Activated B cell treated with CpG ODN at 0.5 μM for 24 hours (primary cell): ENCODE results near the gene PPP2R2B. TPM values are rescaled to one million over a fixed set of nuclear protein-coding genes. Genes with fewer than 3 reads are reported as not detected.

Source experiments
- ATAC-seq: fragments of 200-7000 bp; cut with Tn5 transposase; one replicate; pipeline ENCODE4 v1.10.0; 2021; ENCODE audit warnings: low read depth, mild to moderate bottlenecking, moderate library complexity
- CTCF ChIA-PET: fragments of 350-600 bp; sonication (Branson Sonifier 250); formaldehyde crosslinking; loops from one replicate; lab custom pipeline; 2021; ENCODE audit warnings: antibody characterized with exemption; lab: Charles Lee
- POLR2A ChIA-PET: fragments of 350-600 bp; sonication (Branson Sonifier 250); formaldehyde crosslinking; loops from one replicate; lab custom pipeline; 2021; ENCODE audit warnings: antibody characterized with exemption; lab: Charles Lee
- DNase-seq: peaks from one replicate; pipeline ENCODE4 v3.0.0; 2022
- H3K27ac Mint-ChIP-seq: one replicate; pipeline ENCODE4 v1.8.0; 2020; ENCODE audit warnings: mixed read lengths
- H3K27me3 Mint-ChIP-seq: one replicate; pipeline ENCODE4 v1.8.0; 2021; ENCODE audit warnings: mixed read lengths
- H3K36me3 Mint-ChIP-seq: one replicate; pipeline ENCODE4 v1.8.0; 2021; ENCODE audit warnings: low read depth, mixed read lengths
- H3K4me1 Mint-ChIP-seq: one replicate; pipeline ENCODE4 v1.8.0; 2021; ENCODE audit warnings: mixed read lengths
- H3K4me3 Mint-ChIP-seq: one replicate; pipeline ENCODE4 v1.8.0; 2020; ENCODE audit warnings: mild to moderate bottlenecking, mixed read lengths
- H3K9me3 Mint-ChIP-seq: one replicate; pipeline ENCODE4 v1.8.0; 2020; ENCODE audit warnings: mixed read lengths
- intact Hi-C: fragments of 100-400 bp; cut with micrococcal nuclease; formaldehyde crosslinking; loops from one replicate; pipeline ENCODE4 v1.15.1; 2024
- total RNA-seq: library from RNA; stranded (reverse); gene quantifications from 2 replicates; pipeline ENCODE4 v1.2.3, GENCODE V29; 2022
- TF ChIP-seq, protein P1 (sequence below): fragments of 200-600 bp; IDR thresholded peaks from one replicate; pipeline ENCODE4 v1.8.0; 2022; ENCODE audit warnings: antibody characterized with exemption, mild to moderate bottlenecking

PPP2R2B gene
- total RNA-seq, 1 donor from 2014 or later, result not detected

DNA sequence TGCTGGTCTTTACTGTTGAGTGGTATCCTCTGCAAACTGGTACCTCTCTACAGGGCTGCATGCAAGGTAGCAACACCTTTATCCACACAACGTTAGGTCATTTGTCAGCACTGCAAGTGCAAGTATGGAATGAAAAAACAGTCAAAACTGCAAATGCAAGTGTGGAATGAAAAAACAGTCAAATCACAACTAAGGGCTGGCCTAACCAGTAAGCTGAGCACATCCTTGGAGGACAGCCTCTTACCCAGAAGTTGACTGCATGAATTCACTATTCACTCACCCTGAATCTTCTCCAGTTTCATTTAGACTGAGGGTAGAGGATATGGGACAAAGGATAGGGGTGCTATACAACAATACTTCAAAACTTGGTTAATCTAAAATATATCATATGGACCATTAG, 158.4 kb downstream of the PPP2R2B start:
- Mint-ChIP-seq H3K4me3 (no peak overlapping the region), H3K27me3 (no peaks in the 10 kb centered on the region), H3K27ac (no peak overlapping the region), H3K4me1 (no peaks in the 10 kb centered on the region), H3K36me3 (no peaks in the 10 kb centered on the region), H3K9me3 (no peaks in the 10 kb centered on the region)
- intact Hi-C loops, result no loop called here
- no peak for ATAC-seq
- no peak for DNase-seq
- ChIA-PET CTCF (no interaction called here), POLR2A (no interaction called here)
- TF ChIP-seq, protein P1, sequence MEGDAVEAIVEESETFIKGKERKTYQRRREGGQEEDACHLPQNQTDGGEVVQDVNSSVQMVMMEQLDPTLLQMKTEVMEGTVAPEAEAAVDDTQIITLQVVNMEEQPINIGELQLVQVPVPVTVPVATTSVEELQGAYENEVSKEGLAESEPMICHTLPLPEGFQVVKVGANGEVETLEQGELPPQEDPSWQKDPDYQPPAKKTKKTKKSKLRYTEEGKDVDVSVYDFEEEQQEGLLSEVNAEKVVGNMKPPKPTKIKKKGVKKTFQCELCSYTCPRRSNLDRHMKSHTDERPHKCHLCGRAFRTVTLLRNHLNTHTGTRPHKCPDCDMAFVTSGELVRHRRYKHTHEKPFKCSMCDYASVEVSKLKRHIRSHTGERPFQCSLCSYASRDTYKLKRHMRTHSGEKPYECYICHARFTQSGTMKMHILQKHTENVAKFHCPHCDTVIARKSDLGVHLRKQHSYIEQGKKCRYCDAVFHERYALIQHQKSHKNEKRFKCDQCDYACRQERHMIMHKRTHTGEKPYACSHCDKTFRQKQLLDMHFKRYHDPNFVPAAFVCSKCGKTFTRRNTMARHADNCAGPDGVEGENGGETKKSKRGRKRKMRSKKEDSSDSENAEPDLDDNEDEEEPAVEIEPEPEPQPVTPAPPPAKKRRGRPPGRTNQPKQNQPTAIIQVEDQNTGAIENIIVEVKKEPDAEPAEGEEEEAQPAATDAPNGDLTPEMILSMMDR, result no peak

DNA sequence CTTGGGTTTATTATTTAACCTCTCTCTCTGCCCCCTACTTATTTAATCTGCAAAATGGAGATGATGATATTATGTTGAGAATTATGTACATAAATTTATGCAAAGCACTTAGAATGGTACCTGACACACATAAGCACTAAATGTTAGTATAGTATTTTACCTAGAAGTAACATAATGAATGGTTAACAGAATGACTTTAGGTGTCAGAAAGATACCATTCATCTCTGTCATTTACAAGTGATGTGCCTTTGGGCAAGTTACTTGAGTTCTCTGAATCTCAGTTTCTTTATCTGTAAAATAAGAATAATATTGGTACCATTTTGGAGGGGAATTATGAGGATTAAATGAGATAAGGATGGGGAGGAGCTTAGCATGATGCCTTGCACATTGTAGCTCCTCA, 159.4 kb downstream of the PPP2R2B start:
- TF ChIP-seq, protein P1, result no peak
- Mint-ChIP-seq H3K9me3 (no peaks in the 10 kb centered on the region), H3K4me3 (no peak overlapping the region), H3K27me3 (no peaks in the 10 kb centered on the region), H3K36me3 (no peaks in the 10 kb centered on the region), H3K27ac (no peak overlapping the region), H3K4me1 (no peaks in the 10 kb centered on the region)
- ATAC-seq (no peak), DNase-seq (no peak)
- POLR2A ChIA-PET, result no interaction called here
- intact Hi-C loops, result no loop called here
- CTCF ChIA-PET, result no interaction called here

DNA sequence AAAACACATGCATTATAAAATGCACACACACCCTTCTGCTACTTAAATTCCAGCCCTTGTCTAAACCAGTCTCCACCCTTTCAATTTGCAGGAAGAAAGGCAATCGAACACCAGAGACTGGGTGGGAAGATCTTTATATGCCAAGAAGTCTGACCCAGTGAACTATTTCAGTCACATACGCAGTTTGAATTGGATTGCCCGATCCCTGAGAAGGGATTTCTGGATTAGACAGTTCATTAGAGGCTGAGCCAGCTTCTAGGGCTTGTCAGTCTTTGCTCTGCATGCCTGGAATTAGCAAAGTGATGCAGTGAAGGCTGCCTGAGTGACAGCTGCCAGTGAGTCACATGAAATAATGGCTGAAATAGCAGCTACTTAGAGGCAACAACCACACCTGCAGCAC, 159.9 kb downstream of the PPP2R2B start:
- DNase-seq, result no peak
- ChIA-PET CTCF (no interaction called here), POLR2A (no interaction called here)
- no peaks in the 10 kb centered on the region for H3K27me3 Mint-ChIP-seq
- H3K9me3 Mint-ChIP-seq, result no peaks in the 10 kb centered on the region
- intact Hi-C loops, result no loop called here
- H3K4me1 Mint-ChIP-seq, result no peaks in the 10 kb centered on the region
- H3K4me3 Mint-ChIP-seq, result no peak overlapping the region
- TF ChIP-seq, protein P1, result no peak
- no peak overlapping the region for H3K27ac Mint-ChIP-seq
- ATAC-seq, result no peak
- H3K36me3 Mint-ChIP-seq, result no peaks in the 10 kb centered on the region

DNA sequence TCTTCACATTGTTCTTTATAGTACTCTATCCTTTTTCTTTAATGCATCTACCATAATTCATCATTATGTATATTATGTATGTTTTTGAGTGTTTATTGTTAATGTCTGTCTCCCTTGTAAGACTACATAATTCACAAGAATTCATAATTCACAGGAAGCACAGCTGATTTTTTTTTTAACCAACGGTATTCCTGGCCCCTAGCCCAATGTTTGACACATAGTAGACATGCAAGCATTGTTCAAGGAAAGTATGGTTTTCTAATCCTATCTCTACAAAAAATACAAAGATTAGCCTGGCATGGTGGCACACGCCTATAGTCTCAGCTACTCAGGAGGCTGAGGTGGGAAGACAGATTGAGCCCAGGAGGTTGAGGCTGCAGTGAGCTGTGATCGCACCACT, 160.6 kb downstream of the PPP2R2B start:
- POLR2A ChIA-PET, result no interaction called here

DNA sequence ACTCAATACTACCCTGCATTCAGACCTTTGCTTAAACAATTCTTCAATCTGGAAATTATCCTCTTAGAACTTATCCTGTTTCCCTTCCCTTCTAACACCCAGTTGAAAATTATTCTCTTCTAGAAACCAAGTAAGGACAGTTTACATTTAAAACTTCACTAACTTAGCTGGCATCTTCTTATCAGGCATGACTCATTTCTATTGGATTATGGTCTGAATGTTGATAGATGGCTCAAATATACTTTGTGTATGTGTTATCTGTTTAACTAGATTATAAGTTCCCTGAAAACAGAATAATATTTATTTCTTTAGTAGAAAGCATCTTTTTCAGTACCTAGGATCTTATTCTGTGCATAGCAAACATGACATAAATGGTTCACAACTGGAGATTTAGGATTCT, 161.9 kb downstream of the PPP2R2B start:
- POLR2A ChIA-PET, result no interaction called here
- no peaks in the 10 kb centered on the region for H3K36me3 Mint-ChIP-seq
- intact Hi-C loops, result no loop called here
- TF ChIP-seq, protein P1, result no peak
- H3K27me3 Mint-ChIP-seq, result no peaks in the 10 kb centered on the region
- no peak overlapping the region for H3K27ac Mint-ChIP-seq
- no peaks in the 10 kb centered on the region for H3K4me1 Mint-ChIP-seq
- no peak for DNase-seq
- CTCF ChIA-PET, result no interaction called here
- H3K4me3 Mint-ChIP-seq, result no peak overlapping the region
- ATAC-seq, result no peak
- H3K9me3 Mint-ChIP-seq, result no peaks in the 10 kb centered on the region

More for the DNA sequence above, 160.6 kb downstream of the PPP2R2B start:
- H3K27me3 Mint-ChIP-seq, result no peaks in the 10 kb centered on the region
- ATAC-seq (no peak), DNase-seq (no peak)
- no peak overlapping the region for H3K27ac Mint-ChIP-seq
- H3K4me1 Mint-ChIP-seq, result no peaks in the 10 kb centered on the region
- TF ChIP-seq, protein P1, result no peak
- CTCF ChIA-PET, result no interaction called here
- H3K9me3 Mint-ChIP-seq, result no peaks in the 10 kb centered on the region
- intact Hi-C loops, result no loop called here
- no peak overlapping the region for H3K4me3 Mint-ChIP-seq
- no peaks in the 10 kb centered on the region for H3K36me3 Mint-ChIP-seq
